Measurements from ENCODE around the gene TIMP4. TPM values are rescaled to one million over a fixed set of nuclear protein-coding genes. Genes with fewer than 3 reads are reported as not detected.

TIMP4 gene
- total and polyA plus RNA-seq, 7 donors: 3.5 to 25.0 (median 10.2) TPM

DNA sequence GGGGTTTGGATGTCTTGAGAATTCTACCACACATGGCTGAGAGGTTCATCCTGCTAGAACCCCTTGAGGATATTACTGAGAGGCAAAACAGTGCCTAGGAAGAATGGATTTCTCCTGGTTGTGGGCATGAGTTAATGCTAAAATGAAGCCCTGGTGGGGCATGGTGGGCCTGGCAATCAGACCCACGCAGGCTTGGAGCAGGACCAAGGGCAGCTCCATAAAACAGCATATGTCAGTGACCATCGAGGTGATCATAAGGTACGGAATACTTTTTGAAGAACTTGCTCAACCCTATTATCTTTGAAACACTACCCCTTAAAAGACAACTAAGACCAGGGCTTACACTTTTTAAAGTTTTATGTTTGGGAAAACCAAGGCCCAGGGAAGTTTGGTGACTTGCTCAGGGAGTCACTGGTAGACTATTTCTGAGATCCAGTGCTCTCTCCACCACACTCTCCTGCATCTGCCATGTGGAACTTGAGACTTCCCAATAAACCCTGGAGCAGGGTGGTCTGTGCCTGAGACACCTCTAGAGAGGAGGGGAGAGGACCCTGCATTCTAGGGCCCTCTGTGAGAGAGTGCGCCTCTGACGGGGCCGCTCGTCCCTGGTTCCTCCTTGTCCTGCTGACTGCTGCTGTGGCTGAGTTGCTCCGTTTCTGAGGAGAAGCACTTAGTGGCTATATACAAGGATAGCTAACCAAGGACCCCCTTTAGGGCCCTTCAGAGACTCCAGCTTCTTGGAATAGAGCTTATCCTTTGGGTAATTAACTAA is 28.0 kb upstream of the TIMP4 start:
- Histone ChIP-seq H3K27ac (peak overlapping the region in 1 of 4 donors; percentile 39), H3K9me3 (no peaks in the 10 kb centered on the region), H3K4me1 (peaks cover 0 to 7% (median 0%) of the 10 kb centered on the region in 4 donors), H3K27me3 (no peaks in the 10 kb centered on the region), H3K4me3 (no peak overlapping the region), H3K36me3 (no peaks in the 10 kb centered on the region)
- WGBS, 2 donors: 91 to 92% methylated on average over 8 of the region's 8 CpGs
- no peak for TF ChIP-seq POLR2A (IDR thresholded peaks at IDR 0.05)
- TF ChIP-seq, protein P1, sequence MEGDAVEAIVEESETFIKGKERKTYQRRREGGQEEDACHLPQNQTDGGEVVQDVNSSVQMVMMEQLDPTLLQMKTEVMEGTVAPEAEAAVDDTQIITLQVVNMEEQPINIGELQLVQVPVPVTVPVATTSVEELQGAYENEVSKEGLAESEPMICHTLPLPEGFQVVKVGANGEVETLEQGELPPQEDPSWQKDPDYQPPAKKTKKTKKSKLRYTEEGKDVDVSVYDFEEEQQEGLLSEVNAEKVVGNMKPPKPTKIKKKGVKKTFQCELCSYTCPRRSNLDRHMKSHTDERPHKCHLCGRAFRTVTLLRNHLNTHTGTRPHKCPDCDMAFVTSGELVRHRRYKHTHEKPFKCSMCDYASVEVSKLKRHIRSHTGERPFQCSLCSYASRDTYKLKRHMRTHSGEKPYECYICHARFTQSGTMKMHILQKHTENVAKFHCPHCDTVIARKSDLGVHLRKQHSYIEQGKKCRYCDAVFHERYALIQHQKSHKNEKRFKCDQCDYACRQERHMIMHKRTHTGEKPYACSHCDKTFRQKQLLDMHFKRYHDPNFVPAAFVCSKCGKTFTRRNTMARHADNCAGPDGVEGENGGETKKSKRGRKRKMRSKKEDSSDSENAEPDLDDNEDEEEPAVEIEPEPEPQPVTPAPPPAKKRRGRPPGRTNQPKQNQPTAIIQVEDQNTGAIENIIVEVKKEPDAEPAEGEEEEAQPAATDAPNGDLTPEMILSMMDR (IDR thresholded peaks at IDR 0.05): no peak
- no peak for TF ChIP-seq POLR2AphosphoS5 (IDR thresholded peaks at IDR 0.05)
- no peak for TF ChIP-seq EP300 (IDR thresholded peaks at IDR 0.05)
- intact Hi-C loops (cut with DNase I): no loop called here
- no peak for DNase-seq

DNA sequence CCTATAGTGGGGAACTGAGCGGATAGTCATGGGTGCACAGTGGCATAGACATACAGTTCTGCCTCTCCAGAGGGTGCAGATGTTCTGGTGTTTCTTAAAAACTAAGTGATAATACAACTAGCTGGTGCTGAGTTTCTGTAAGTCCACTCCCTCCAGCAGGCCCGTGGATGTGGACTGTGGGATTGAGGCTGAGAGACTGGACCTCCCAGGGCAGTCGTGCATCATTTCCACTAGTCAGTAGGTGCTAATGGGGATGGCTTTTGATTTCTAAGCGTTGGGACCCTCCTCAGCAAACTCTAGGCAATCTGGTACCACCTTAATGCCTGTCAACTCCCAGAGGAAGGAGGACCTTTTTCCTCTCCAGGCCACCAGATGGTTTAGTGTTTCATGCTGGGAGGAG is 27.3 kb upstream of the TIMP4 start:
- intact Hi-C loops (cut with DNase I): no loop called here
- 86 to 91% methylated on average over 4 of the region's 4 CpGs for WGBS, 2 donors

GRCh38 chr3:12185172-12185710 is 26.5 kb upstream of the TIMP4 start:
- H3K4me3 ChIP-seq: no peak overlapping the region
- no peak for DNase-seq
- 90 to 95% methylated on average over 5 of the region's 5 CpGs for WGBS, 2 donors
- TF ChIP-seq, protein P1 (IDR thresholded peaks at IDR 0.05): no peak
- H3K9me3 ChIP-seq: no peaks in the 10 kb centered on the region
- no peak overlapping the region for H3K27ac ChIP-seq
- H3K4me1 ChIP-seq: peaks cover 0 to 7% (median 0%) of the 10 kb centered on the region in 4 donors
- intact Hi-C loops (cut with DNase I): no loop called here
- no peaks in the 10 kb centered on the region for H3K36me3 ChIP-seq
- H3K27me3 ChIP-seq: no peaks in the 10 kb centered on the region

More for the DNA sequence above, 27.3 kb upstream of the TIMP4 start:
- H3K36me3 ChIP-seq: no peaks in the 10 kb centered on the region
- H3K27ac ChIP-seq: no peak overlapping the region
- no peak for TF ChIP-seq POLR2AphosphoS5 (IDR thresholded peaks at IDR 0.05)
- no peak for TF ChIP-seq POLR2A (IDR thresholded peaks at IDR 0.05)
- no peak for TF ChIP-seq EP300 (IDR thresholded peaks at IDR 0.05)
- TF ChIP-seq, protein P1 (IDR thresholded peaks at IDR 0.05): no peak
- no peak overlapping the region for H3K4me3 ChIP-seq
- DNase-seq: no peak
- no peaks in the 10 kb centered on the region for H3K27me3 ChIP-seq
- peaks cover 0 to 7% (median 0%) of the 10 kb centered on the region in 4 donors for H3K4me1 ChIP-seq
- H3K9me3 ChIP-seq: no peaks in the 10 kb centered on the region

GRCh38 chr3:12184541-12184940 is 25.8 kb upstream of the TIMP4 start:
- H3K27ac ChIP-seq: no peak overlapping the region
- DNase-seq: no peak
- H3K27me3 ChIP-seq: no peaks in the 10 kb centered on the region
- H3K4me3 ChIP-seq: no peak overlapping the region
- H3K36me3 ChIP-seq: no peaks in the 10 kb centered on the region
- peaks cover 0 to 7% (median 0%) of the 10 kb centered on the region in 4 donors for H3K4me1 ChIP-seq
- no peaks in the 10 kb centered on the region for H3K9me3 ChIP-seq
- WGBS, 2 donors: 93% methylated on average over 5 of the region's 5 CpGs
- intact Hi-C loops (cut with DNase I): no loop called here
- no peak for TF ChIP-seq POLR2A (IDR thresholded peaks at IDR 0.05)
- TF ChIP-seq, protein P1 (IDR thresholded peaks at IDR 0.05): no peak
- TF ChIP-seq POLR2AphosphoS5 (IDR thresholded peaks at IDR 0.05): no peak
- no peak for TF ChIP-seq EP300 (IDR thresholded peaks at IDR 0.05)
